A549 (cell line): Measurements from ENCODE around the gene ALX1.
A peak's percentile ranks its signal among the peaks of the same experiment; 100 is the strongest.

Experiments
- MAFK ChIP-seq: fragments of 450-650 bp; IDR thresholded peaks from 2 replicates; pipeline ENCODE4 v1.6.1; 2014; ENCODE audit not compliant: partially characterized antibody
- TF ChIP-seq, protein P1 (sequence below): IDR thresholded peaks from 2 replicates; pipeline ENCODE4 v1.6.1; 2012

- TF ChIP-seq, protein P1, sequence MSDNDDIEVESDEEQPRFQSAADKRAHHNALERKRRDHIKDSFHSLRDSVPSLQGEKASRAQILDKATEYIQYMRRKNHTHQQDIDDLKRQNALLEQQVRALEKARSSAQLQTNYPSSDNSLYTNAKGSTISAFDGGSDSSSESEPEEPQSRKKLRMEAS = no peak
- TF ChIP-seq MAFK = peak; percentile 63
These were observed 49.9 kb downstream of the ALX1 start for GRCh38 chr12:85329913-85330312.
